DMS 273 treated with DMSO at 0.1 percent for 48 hours (cell line): ENCODE measurements around the gene FKBP10.

ENCODE experiments used
- DNase-seq: peaks from one replicate; lab custom pipeline; 2025; lab: John Stamatoyannopoulos, UW

FKBP10 gene

DNA sequence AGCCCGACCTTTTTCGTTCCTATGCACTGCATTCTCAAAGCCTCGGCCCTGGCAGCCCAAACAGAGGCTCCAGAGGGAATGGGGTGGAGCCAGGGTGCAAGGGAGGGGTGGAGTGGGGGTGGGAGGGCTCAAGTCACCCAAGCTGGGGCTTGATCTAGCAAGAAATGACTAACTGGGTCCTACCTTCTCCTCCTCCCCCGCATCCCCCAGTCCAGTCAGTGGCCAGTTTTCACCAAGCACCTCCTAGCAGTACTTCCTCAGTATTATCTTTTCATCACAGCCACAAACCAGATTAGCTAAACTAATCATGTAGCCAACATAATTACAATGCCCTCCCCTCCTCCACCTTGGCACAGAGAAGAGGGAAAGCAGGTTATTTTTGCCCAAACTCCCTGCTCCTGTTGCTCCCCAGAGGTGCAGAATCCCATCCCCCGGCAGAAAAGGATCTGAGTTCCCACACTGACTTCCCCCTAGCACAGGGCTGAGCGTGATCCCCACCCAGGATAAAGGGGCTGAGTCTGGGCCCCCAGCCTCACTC is 28.5 kb upstream of the FKBP10 start:
- DNase-seq = no peak

DNA sequence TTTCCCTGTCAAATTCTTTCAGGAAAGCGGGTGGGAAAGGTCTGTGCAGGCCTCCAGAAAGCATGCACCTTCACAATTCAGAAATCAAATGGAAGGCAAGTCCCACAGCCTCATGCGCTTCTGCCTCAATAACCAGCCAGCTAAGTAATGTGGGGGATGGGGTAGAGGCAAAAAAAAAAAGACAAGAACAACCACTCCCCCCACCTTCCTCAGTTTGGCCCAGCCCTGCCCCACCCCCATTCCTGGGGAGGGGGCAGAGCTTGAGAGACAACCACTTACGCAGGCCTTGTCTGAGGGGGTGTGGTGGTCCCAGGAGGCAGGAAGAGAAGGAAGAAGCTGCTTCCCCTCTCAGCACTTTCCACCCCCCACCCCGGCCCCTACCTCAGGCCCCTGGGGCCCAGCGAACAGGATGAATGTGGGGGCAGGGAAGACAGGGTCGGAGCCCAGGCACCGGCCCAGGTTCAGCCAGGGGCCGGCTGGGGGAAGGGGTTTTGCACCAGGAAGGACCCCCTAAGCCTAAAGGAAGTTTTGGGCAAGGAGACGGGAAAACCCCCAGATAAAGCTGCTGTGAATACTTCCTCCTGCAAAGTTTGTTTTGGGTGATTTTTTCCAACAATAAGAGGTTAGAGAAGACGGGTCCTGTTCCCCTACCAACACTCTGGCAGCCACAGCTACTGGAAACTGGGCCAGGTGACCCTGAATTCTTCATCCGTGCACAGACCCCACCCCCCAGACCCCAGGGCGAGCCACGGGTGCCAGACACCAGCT is 27.5 kb upstream of the FKBP10 start:
- no peak for DNase-seq

DNA sequence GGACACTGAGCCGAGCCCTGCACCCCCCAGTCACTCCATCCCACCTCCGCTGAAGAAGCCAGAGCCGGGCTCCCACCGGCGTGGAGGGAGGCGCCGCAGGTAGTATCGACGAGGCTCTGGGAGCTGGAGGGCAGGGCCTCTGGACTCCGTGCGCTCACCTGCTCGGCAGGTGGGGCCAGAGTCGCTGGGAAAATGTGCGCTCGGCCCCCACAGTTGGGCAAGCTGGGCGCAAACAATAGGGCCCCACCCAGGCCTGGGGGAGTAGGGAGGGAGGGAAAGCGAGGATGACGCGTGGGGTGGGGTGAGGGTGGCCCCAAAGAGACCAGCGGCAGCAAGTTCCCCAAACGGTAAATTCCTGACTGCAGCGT is 27.0 kb upstream of the FKBP10 start:
- DNase-seq = no peak

DNA sequence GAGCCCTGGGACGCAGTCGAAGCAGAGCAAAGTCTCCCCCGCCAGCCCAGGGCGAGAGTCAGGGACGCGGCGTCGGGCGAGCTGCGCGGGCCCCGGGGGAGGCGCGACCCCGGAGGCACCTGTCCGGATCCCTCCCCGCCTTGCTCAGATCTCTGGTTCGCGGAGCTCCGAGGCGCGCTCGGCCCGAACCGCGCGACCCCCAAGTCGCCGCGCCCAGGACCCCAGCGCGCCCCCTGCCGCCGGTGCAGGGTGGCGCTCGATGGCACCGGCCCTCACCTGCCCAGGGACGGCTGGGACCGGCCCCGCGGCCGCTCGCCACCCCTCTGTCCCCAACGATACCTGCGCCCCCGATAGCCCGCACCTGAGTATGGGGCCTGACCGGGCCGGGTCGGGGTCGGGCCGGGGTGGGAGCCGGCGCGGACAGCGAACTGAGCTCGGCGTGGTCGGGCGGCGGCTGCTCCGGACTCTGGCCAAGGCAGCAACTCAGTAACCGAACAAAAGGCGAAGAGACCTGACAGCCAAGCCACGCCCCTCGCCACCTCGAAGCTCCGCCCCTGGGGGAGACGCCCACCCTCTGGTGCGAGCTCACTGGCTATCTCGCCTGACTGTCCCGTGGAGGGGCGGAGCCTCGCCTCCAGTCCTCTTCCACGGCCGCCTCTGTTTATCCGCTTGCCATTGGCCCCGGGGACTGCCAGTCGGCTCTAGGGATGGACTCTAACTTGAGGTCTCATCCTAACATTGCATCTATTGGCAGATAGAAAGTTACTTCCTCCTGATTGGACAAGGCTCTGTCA is 26.4 kb upstream of the FKBP10 start, which contains the start of gene JUP:
Gene JUP, minus strand, starts transcription at position 485 of the 794 bp plus-strand sequence. CDS start 14,857 bp downstream, outside the sequence.
- peak; percentile 94 for DNase-seq

DNA sequence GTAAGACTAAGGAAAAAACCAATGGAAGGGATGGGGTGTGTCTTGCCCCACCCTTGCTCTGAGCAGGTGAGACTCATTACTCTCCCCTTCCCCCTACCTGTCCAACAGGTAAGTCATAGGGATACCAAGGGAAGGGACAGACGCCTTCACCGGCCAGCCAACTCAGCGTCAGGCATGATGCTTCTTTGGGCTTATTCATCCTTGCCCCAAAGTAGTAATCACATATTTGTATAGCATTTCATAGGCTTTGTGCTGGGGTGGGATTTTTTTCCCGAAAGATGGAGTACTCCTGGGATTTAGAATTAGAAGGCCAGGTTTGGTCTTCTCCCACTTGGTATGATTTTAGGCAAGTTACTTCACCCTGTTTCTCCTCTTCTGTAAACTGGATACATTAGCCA is 25.8 kb upstream of the FKBP10 start:
- DNase-seq = no peak

DNA sequence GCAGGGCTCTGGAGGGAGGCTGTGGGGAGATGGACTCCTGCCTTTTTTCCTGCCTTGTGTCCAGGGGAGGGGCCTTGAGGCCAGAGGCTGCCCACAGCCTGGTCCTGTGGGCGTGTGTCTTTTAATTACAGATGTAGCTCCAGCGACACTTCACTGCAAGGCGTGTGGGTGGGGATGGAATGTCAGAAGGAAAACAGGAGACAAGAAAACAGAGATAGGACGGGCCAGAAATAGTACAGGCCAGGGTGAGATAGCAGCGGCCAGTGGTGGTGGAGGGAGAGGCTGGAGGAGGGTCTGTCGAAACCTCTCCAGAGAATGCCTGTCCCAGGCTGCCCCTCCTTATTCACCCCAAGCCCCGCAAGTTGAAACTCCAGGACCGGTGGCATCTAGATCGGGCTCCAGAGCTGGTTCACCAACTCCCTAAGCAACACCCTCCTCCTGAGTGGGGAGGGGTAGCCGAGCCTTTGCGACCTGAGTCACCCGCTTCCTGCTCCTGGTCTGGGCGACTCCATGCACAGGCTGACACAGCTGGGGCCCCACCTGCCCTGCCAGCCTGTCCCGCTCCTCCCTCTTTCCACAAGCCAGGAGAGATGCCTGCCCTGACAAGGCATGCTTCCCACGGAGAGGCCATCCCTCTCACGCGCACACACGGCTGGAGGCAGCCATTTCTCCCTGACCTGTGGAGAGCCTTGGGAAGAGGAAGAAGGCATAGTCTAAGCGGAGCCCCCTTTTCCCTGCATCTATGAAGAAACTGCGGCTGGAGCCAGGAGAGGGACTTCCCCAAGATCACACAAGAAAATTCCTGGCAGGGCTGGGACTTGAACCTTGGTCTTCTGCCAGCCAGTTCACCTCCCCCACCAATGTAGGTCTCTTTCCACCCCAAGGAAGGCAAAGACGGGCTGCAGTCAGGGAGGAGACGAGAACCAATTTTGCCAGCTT is 19.7 kb upstream of the FKBP10 start:
- no peak for DNase-seq

DNA sequence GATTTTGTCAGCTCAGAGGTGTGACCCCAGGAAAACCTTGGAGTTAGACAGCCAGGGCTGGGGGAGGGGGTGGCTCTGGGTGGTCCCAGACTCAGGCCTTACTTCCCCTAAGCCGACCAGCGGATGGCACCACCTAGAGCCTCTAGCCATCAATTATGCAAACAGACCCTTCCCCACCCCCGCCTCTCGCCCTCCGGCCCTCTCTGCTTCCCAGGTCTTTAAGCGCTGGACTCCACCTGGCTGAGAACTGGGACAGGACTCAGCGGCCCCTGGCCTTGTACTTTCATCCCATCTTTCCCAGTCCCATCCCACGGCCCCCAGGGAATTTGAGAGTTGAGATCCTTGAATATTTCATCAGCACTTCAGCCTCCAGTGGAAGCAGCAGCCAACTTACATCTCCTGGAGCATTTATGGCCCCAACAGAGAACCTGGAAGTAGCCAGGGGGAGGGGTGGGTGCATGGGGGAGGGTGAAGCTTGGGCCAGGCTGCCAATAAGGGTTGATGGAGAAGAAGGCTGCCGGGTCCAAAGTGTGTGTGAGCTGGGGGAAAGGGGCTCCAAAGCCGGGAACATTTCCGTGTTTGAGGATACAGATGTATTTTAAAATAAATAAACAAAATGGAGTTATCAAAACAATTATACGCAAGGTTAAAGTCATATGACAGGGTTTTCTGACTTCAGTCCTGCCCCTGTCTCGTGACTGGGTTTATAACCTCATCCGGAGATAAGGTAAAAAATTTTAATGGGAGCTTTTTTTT is 18.8 kb upstream of the FKBP10 start:
- DNase-seq = no peak

DNA sequence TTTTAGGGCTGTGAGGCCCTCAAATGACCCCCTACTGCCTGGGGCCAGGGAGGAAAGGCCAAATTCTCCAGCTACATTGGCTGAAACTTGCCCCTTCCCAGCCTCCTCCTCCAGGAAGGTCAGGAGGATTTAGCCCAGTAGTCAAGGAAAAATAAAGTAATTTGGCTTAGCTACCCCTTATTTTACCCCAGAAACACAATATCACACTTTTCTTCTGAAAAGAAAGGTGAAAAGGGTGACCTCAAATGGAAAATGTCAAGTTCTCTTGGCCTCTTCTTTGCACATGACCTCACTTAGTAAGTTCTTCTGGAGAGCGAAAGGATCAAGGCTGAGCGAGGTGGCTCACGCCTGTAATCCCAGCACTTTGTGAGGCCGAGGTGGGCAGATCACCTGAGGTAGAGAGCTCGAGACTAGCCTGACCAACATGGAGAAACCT is 18.2 kb upstream of the FKBP10 start:
- no peak for DNase-seq

DNA sequence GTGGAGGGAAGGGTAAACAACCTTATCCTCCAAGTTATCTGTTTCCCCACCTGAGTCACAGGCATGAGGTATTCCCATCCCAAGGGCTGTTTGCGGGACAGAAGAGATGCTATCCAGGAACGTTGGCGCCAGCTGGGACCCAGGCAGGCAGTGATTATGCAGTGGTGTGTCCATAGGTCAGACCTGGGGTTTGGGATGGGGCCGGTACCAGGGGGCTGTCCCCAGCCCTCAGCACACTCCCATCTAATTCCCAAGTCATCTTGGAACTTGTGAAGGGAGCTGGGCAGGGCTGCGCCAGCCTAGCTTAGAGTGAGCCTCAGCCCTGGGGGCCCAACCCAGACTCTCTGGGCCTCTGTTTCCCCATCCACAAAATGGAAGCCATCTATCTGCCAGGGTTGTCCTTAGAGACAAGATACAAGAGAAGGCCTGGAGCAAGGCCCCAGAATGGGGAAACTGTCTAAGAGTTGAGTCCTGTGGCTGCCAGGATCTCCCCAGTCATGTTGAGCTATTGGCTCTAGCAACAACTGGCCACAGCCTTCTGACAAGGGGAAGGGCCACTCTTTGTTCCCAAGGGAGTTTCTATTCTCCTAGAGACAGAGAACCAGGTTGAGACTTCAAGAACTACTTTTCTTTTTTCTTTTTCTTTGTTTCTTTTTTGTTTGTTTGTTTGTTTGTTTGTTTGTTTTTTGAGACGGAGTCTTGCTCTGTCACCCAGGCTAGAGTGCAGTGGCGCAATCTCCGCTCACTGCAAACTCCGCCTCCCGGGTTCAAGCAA is 16.5 kb upstream of the FKBP10 start:
- no peak for DNase-seq

DNA sequence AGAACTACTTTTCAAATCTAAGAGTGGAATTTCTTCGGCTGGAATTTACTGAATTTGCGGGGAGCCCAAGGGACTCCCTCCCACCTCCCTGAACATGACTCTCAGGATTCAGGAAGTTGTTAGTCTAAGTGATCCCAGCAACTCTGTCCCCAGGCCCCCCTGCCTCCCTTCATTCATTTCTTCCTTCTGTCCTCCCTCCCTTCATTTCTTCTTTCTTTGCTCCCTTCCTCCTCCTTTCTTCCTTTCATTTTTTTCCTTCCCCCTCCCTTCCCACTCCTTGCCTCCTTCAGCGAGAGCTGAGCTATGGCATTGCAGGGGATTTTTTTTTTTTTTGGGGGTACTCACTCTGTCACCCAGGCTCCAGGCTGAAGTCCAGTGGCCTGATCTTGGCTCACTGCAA is 15.4 kb upstream of the FKBP10 start:
- no peak for DNase-seq

DNA sequence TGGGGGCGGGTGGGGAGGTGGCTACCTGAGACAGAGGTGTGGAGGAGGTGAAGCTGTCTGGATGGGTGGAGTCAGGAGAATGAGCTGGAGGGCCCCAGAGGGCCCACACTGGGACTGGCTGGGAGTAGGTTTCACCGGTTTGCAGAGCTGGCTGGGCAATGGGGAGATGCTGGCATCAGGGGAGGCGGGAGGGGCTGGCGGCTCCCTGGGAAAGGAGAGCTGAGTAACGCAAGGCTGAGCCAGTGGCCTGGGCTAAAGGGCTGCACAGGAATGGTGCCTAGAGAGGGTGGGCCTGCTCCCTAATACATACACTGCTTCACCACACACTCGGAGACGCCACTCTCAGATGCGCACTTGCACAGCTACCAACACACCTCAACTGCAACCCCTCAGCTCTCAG is 13.4 kb upstream of the FKBP10 start:
- DNase-seq = no peak

DNA sequence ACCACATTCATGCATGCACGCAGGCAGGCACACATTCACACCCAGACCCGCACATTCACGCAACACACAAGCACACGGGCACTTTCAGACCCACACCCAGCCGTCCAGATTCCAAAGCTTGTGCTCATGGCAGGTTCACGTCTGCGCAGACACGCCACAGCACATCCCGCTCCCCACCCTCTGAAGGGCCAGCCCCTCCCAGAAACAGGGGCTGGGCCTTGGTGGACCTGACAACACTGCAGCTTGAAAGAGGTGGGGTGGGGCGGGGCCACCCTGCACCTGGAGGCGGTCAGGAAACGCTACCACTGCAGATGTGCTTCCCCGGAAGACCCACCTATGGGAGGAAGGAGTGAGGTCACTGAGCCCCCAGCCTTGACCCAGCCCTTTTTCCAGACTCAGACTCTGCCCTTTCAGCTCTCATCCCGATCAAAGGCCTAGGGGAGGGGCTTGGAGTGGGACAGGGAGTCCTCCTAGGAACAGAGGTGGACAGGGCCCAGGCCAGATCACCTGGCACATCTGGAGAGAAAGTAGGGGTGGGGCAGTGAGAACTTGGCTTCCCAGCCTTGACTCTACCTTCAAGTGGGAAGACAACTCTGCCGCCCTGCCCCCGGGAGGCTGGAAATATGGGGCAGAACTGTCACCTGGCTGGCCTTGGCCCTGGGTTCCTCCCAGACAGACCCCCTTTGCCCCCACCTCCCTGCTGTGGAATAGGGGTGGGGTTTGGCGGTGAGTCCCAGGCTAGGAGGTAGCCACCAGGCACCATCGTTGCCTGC is 12.0 kb upstream of the FKBP10 start:
- DNase-seq = no peak

DNA sequence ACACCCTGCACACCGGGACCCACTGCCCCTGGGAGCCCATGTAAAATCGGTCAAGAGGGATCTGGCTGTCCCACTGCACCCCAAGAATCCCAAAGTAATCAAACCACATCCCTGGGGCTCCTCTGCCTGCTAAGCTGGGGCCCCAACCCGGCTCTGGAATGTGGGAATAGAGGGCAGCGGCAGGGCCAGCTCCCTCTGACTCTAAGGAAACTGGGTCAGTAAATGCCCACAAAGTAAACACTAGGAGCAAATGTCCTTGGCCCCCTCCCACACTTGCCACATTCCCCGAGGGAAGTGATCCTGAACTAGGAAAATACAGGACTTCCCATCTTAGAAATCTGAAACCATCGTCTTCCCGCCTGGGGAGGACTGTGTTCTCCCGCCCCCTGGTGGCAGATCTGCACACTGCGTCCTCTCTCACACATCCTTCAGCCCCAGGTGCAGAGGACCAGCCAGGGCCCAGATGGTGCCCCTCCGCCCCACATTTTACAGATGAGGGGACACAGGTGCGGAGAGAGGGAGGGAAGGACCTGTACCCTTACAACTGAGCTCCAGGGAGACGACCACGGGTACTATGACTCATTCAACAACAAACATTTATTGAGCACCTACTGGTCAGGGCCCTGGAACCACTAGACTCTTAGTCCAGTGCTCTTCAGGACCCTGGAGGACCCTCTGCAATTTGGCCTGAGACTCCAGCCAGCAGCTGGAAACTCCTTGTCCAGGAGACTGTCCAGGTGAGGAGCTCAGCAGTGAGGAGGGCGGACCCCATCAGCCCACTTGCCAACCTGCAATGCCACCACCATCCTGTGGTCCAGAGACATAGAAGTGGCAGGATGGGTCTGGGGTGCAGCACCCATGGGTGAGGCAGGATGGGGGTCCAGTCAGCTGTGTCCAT is 11.2 kb upstream of the FKBP10 start:
- peak; percentile 28 for DNase-seq

DNA sequence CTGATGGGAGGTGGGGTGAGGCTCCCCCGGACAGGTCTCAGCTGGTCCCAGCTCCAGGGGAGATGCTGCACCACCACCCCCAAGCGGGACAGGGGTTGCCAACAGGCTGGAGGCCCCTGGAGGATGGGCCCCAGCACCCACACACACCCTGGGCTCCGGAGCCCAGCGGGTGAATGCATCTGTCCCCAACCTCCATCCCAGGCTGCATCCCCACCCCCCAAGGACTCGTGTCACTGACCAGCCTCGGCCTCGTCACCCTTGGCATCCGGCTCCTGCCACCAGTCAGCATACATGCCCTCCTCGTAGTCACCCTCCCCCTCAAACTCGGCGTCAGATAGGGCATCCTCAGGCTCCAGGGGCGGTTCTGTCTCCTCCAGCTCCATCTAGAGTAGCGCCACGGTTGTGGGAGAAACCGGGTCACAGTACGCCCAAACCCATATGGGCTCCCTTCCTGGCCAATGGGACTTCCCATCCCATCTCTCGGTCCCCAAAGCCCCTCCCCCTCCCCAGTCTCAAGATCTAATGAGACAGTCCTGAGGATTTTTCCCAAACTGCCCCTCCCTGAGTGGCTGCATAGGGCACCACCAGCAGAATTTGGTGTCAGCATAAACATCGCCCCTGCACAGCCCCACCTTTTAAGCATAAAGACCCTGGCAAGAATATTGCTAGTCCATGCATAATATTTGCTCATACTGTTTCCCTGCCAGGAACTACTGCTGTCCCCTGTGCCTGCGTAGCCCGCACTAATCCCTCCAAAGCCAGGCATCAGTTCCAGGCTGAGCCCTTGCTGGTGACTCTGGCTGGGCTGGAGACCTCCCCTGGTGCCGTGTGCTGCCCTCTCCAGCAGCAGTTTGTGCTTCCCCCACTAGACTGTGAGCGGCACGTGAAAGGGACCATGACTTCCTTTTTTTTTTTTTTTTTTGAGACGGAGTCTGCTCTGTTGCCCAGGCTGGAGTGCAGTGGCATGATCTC is 9.5 kb upstream of the FKBP10 start:
- peak; percentile 12 for DNase-seq

DNA sequence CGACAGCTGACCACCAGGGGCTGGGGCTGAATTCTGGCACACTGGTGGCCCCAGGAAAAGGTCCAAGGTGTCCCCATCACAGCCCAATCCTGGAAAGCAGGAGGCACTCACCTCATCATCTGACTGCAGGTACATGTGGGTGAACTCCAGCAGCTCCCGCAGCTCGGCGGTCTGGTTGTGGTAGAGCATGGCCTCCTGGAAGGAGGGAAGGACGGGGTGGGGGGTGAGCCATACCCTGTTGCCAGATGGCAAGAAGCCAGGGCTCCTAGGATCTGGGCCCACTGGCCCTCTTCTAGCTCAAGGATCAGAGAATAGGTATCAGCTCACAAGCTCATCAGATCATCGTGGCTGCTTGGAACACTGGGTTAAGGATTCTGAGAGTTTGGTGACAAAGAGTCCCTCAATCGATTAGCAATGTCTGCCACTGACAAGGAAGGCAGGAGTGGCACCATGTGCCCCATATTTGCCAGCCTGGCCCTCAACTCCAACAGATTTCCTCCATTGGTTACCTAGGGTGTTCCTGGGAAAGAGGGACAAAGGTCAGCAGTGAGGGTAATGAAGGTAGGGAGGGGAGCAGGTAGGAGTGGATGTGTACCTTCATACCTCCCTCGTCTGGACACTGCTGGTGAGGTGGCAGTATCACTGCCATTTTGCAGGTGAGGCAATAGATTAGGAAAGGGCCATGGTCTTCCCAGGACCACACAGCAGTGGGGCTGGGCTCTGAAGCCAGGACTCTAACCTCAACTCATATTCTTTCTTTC is 5.9 kb upstream of the FKBP10 start:
- no peak for DNase-seq

DNA sequence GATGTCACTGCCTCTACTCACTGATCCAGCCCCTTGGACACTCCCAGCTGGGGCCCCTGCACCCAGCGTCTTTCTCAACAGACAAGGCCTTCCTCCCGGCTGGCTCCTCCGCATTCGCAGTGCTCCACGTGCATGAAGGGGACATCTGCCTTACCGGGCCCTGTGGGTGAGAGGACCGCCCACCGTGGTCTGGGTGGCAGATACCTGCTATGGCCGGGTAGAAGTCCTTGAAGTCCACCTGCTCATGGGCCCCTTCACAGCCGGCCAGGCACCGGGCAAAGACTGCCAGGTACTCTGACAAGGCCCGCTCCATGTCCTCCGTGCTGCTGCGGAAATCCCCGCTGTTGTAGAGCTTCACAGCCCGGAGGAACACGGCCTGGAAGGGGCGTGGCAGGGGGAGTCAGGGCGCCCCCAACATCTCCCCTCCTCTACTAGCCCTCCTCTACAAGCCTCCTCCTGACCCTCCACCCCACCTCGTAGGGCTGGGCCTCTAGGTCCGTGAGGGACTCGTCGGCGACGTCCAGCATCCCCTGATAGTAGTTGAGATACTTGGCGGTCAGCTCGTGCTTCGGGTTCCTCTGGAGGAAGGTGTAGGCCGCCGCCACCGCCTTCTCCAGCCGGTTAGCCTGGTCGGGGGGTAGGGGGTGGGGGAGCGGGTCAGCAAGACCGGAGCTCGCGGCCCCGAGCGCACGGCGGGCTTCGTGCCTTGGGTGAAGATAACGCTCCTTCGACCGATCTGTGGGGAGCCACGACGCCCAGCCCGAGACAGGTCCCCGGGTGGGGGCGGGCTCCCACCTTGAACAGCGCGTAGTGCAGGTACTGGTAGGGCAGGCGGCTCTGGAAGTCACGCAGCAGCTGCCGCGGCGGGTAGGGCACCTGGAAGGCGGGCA is 1.9 kb upstream of the FKBP10 start:
- DNase-seq = no peak
